GM18499 (cell line): ENCODE data around the gene HAND1.
"Not testable (repeated sequence)": the region's sequence is repeated elsewhere in the genome, so short reads cannot be mapped to it uniquely, and the experiment has no call there.

Experiments used
- ATAC-seq: cut with Tn5 transposase; IDR thresholded peaks from one replicate; pipeline ENCODE4 v1.9.1; 2021; ENCODE audit warnings: moderate number of reproducible peaks; ENCODE audit not compliant: insufficient read depth, unreplicated experiment

HAND1 gene

DNA sequence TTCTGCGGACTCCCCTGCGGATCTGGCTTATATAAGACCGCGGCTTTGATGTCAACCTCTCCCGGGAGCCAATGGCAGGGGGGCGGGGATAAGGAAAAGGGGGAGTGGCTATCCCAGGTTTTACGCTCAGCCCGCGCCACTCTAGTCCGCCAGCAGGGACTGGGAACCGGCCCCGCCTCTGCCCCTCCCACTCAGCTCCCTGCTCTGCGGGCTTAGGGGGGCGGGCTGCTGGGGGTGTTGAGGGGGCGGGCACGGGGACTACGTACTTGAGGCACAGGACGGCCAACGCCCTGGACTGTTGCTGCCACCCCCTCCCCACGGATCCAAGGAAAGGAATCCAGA is at the start of gene HAND1:
TSS of gene HAND1 (minus strand) at position 4 of the 342 bp plus-strand sequence. CDS start 219 bp downstream, outside the sequence.
- ATAC-seq: no peak

GRCh38 chr5:154526231-154527226 is 48.5 kb upstream of the HAND1 start:
- ATAC-seq: no peak

GRCh38 chr5:154524859-154525258 is 46.8 kb upstream of the HAND1 start:
- no peak for ATAC-seq

GRCh38 chr5:154524181-154524580 is 46.2 kb upstream of the HAND1 start:
- no peak for ATAC-seq

DNA sequence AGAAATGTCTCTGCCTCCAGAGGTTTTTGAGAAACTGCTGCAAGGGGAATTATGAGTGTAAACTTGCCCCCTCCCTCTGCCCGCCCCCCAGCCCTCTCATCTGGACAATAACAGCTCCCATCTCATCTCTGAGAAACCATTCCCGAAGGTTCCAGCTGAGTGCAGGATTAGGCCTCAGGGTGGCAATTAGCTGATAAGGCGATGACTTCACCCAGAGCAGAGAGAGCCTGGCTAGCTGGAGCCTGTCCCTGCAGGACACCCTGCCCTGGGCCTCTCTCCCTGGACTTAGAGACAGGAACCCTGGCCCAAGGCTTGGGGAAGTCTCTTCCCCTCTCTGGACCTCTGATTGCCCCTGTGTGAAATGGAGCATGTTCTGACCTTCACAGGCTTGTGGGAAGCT is 45.7 kb upstream of the HAND1 start:
- ATAC-seq: no peak

GRCh38 chr5:154523104-154523503 is 45.1 kb upstream of the HAND1 start:
- no peak for ATAC-seq

DNA sequence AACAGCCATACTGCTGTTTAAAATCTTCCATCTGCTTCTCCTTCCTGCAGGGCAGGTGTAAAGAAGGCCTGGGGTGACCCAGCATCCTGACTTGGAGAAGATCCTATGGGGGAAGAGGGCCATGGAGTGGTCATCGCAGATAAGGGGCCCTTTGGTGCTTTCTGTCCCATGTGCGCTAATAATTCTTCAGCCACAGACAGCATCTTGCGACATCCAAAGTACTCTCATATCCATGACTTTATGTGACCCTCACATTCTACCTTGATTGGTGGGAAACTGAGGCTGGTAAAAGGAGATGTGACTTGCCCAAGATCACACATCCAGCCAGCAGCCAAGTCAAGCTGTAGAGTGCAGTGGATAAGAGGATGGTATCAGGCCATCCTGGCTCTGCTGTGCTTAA is 44.3 kb upstream of the HAND1 start:
- ATAC-seq: no peak

DNA sequence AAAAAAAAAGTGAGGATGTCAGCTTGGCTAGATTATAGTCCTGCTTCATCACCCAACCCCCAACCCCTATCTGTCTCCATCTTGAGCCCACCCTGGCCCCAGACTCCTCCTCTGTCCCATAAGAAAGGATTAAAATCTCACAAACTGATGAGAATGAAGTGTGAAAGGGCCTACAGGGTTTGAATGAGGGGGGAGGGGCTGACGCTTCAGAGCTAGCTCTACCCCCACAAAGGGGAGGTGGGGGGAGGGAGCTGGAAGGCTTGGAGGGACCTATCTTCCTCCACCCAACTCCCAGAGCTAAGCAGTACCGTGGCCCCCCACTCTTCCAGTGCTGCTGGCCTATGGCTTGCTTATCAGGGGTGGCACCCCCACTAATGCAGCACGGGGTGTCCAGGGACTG is 43.7 kb upstream of the HAND1 start:
- ATAC-seq: no peak

- no peak for ATAC-seq
These were observed 42.9 kb upstream of the HAND1 start for GRCh38 chr5:154520861-154521453.

GRCh38 chr5:154519359-154519758 is 41.3 kb upstream of the HAND1 start:
- ATAC-seq: no peak

- ATAC-seq: no peak
These were observed 40.4 kb upstream of the HAND1 start for GRCh38 chr5:154518438-154518867.

DNA sequence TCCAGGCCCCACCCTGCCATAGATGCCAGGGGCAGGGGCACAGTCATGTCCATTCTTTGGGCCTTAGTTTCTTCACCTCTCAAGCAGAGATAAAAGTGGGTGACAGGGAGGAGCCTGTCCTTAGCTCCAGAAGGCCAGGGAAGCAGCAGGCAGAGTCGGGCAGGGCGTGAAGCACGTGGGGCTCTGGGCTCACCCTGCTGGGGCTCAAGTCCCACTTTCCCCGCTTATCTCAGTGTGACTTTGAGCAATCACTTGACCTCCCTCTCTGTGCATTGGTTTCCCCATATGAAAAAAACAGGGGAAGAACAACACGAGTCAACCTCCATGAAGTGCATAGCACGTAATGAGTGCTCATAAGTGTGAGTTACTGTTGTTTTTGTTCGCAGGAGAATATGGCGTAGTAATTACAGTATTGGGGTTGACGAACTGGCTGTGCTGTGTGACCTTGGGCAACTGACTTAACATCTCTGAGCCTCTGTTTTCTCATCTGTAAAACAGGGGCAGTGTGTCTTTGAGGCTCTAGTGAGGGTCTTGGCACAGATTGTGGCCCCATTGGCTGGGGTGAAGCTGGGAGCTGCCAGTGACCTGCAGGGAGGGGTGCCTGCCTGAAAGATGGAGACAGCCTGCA is 39.9 kb upstream of the HAND1 start:
- no peak for ATAC-seq

- ATAC-seq: no peak
These were observed 39.2 kb upstream of the HAND1 start for GRCh38 chr5:154517181-154517580.

- no peak for ATAC-seq
These were observed 38.4 kb upstream of the HAND1 start for GRCh38 chr5:154516475-154516874.

- ATAC-seq: not testable (repeated sequence)
These were observed 37.5 kb upstream of the HAND1 start for GRCh38 chr5:154515488-154515887.

GRCh38 chr5:154514331-154514730 is 36.3 kb upstream of the HAND1 start:
- ATAC-seq: no peak

- ATAC-seq: no peak
These were observed 35.6 kb upstream of the HAND1 start for GRCh38 chr5:154513669-154514084.

GRCh38 chr5:154511984-154512383 is 34.0 kb upstream of the HAND1 start:
- no peak for ATAC-seq

GRCh38 chr5:154509784-154510555 is 31.9 kb upstream of the HAND1 start:
- no peak for ATAC-seq

DNA sequence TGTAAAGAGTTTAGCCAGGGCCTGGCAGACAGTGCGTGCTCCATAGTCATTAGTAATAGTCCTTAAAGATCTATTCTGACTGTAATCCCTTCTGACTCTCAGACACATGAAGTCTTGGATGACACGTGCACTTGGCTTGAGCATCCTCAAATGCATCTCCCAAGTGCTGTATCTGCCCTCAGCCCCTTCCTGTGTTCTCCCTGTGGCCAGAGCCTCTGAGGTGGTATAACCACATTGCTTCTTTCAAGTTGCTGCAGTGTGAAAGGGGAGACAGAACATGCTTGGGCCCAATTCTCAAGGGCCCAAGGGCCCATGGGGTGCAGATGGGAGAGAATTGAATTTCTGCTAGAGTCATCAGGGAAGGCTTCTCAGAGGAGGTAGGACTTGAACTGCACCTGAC is 30.1 kb upstream of the HAND1 start:
- ATAC-seq: no peak
